ENCODE results near the gene MAX. TPM values are rescaled to one million over a fixed set of nuclear protein-coding genes. Genes with fewer than 3 reads are reported as not detected.

Gene MAX
- total RNA-seq, 1 experiment from 2014 or later: 32.7 TPM

DNA sequence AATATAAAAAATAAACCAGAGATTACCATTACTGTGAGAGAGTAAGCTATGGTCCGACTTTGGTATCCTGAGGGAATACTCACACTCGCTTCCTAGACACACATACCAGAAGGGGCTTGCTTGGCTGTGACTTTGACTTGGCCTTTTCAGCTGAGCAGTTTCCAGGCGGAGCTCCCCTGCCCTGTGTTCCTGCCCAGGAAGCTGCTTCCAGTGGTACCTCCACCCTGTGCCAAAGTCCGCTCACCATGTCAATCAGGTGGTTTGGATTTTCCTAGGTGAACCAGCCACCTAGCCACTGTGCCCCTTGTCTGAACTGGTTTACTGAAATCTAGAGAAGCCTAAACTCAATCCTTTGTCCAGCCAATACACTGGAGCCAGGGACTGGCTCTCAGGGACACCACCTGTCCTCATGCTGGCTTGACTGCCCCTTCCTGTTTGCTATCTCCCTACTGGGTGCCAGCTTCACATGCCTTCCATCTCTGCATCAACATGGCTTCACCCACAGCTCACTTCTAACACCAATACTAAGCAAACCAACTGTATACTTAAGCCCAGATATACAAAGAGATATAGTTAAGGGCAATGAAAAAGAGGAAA, 28.6 kb downstream of the MAX start:
- peak; percentile 67 for DNase-seq (ENCODE audit: low spot score)

- no peak for DNase-seq (ENCODE audit: low spot score)
These were observed 29.4 kb downstream of the MAX start for GRCh38 chr14:65072937-65073336.

GRCh38 chr14:65072256-65072655, 30.1 kb downstream of the MAX start:
- DNase-seq (ENCODE audit: low spot score): no peak

- DNase-seq (ENCODE audit: low spot score): no peak
These were observed 30.8 kb downstream of the MAX start for GRCh38 chr14:65071544-65071943.

GRCh38 chr14:65070471-65070976, 31.8 kb downstream of the MAX start:
- peak; percentile 86 for DNase-seq (ENCODE audit: low spot score)

DNA sequence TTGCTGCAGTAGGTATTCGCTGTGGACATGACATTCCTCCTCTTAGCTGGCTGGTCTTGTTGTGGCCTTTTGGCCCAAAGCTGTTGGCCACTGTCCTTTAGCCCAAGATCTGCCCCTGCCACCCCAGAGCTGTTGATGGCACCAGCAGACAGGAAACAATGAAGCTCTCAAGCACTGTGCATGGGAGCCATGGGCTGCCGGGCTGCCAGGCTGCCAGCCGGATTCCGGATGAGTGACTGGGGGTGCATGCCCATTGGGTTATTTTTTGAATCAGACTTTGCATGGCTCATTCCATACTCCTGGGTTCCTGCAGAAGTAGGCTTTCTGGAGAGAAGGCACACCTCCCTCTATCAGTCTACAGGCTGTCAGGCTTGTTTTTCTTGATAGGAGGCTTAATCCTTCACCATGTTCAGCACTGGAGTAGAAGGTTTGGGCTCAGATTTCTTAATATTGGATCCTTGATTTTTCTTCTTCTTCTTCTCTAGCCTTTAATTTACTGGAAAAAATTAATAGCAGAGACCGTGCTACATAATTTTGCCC, 32.4 kb downstream of the MAX start:
- no peak for DNase-seq (ENCODE audit: low spot score)

DNA sequence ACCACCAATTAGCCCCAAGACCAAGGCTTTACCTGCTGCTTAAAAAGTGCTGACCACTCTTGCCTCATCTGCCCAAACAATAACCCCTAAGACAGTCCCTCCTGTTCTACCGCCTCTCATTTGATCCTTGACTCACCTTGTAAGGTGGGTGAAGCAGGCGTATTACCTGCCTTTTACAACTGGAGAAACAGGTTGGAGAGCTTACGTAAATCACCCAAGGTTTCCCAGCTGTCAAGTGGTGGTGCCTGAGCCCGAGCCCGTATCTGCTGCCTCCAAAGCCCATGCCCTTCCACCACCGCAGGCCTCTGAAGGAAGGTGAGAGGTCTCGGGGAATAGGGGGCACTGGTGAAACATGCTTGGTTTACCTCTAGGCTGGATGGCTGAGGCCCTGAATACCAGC, 36.6 kb downstream of the MAX start:
- peak; percentile 64 for DNase-seq (ENCODE audit: low spot score)

DNA sequence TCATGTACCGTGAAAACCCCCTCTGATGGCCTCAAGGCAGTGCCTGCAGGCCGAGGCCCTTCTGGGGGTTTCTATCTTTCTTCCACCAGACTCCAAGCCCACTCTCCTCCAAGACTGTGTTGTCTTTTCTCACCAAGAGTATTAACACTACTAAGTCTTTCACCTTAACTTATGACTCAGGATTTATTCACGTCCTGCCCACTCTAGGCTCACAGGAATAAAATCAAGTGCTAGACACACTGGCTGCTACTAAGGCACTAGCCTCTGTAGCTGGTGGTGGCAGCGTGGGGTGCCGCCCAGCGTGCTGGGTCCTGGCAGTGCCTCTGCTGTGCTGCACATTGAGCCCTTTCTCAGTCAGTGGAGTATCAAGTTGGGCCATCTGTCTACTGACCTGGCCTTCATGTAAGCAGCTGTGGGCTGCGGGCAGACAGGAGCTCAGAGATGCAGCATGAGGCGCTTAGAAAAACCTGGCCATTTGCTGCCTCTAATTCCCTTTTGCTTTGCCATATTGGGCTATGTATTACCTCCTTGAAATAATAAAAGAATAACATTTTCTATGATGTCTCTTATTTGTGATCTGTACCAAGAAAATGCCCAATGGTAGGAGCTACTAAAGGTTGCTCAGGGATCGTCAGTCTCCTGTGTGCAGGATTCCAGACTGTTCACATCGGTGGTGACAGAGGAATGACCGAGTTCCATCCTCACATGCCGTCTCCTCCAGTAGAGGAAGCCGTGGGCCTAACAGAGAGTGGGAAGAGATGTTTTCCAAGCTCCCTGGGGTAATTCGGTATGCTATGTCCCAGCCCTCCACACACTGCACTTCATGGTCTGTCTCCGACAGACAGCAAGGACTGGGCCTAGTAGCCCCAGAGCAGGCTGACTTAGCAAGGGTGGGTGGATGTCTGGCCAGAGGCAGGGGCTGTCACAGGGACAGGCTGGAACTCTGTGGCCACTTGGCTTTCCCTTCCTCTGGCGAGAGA, 39.9 kb downstream of the MAX start:
- no peak for DNase-seq (ENCODE audit: low spot score)

DNA sequence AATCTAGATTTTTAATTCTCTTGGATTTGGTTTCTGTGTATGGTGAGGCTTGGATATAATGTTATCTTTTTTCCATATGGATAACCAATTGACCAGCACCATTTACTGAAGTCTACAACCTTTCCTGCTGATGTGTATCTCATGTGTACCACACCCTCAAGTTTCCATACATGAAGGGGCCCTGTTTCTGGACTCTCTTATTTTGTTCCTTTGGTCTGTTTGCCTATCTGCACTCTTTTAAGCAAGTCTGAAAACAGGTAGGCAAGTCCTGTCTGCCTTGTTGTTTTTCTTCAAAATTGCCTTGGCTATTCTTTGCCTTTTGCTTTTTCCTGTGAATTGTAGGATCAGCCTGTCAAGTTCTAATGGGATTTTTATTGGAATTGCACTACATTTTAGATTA, 44.6 kb downstream of the MAX start:
- no peak for DNase-seq (ENCODE audit: low spot score)

- no peak for DNase-seq (ENCODE audit: low spot score)
These were observed 47.7 kb downstream of the MAX start for GRCh38 chr14:65054471-65055085.

GRCh38 chr14:65053466-65053865, 48.9 kb downstream of the MAX start:
- DNase-seq (ENCODE audit: low spot score): no peak

DNA sequence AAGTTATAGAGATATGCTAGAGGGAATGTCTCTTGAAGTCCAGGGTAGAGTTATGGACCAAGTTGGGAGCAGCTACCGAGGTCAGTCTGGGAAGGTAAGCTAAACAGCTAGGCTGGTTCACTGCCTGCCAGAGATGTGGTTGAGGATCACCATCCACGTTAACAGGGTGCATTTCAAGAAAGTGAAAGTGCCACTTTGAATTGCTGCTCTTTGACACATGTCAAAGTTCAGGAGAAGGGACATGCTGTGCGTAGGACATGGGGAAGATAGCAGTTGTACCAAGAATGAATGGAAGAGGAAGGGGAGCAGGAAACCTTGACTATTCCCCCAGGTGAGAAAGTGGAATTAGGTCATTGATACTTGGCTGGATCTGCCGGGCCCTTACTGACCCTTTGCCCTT, 49.5 kb downstream of the MAX start:
- no peak for DNase-seq (ENCODE audit: low spot score)

DNA sequence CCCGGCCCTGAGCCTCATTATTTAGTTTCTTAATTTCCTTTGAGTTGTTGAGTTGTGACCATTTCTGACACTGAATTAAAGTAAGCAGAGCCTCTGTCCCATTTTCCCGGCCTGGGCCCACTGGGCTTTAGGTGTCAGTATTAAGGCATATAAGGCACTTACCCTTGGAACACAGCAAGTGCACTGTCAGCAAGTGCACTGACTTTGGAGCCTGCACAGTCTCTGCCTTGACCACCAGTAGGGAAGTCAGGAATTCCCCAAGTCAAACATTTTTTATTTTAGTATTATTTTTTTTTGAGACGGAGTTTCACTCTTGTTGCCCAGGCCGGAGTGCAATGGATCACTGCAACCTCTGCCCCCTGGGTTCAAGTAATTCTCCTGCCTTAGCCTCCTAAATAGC, 56.6 kb downstream of the MAX start:
- no peak for DNase-seq (ENCODE audit: low spot score)

GRCh38 chr14:65045006-65045405, 57.3 kb downstream of the MAX start:
- no peak for DNase-seq (ENCODE audit: low spot score)

DNA sequence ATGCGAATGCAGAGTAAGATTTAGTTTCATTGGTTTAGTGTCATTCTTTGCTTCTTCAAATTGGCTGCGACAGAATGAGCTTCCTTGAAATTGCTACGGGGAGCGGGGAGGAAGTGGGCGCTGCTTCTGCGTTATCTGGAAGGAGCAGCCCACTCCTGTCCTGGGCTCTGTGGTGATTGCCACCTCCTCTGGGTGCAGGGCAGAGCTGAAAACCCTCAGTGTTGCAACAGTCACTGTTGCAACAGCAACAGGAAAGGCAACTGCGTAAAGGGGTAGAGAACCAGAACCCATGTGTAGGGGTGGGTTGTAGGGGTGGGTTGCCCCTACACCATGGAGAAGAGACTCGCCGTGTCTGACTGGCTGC, 57.7 kb downstream of the MAX start:
- DNase-seq (ENCODE audit: low spot score): no peak

- no peak for DNase-seq (ENCODE audit: low spot score)
These were observed 58.3 kb downstream of the MAX start for GRCh38 chr14:65043893-65044595.

- DNase-seq (ENCODE audit: low spot score): no peak
These were observed 59.5 kb downstream of the MAX start for GRCh38 chr14:65042731-65043372.

GRCh38 chr14:65042296-65042695, 60.0 kb downstream of the MAX start:
- no peak for DNase-seq (ENCODE audit: low spot score)

GRCh38 chr14:65041434-65041915, 60.8 kb downstream of the MAX start:
- no peak for DNase-seq (ENCODE audit: low spot score)

- DNase-seq (ENCODE audit: low spot score): no peak
These were observed 61.5 kb downstream of the MAX start for GRCh38 chr14:65040666-65041433.

Measured in HT-29 (cell line).